Smooth muscle cell (in vitro differentiated cells): Measurements from ENCODE around the gene CRYGD. TPM values are rescaled to one million over a fixed set of nuclear protein-coding genes. Genes with fewer than 3 reads are reported as not detected.
"Not testable (repeated sequence)": the region's sequence is repeated elsewhere in the genome, so short reads cannot be mapped to it uniquely, and the experiment has no call there.

ENCODE experiments used
- DNase-seq: peaks from one replicate; lab custom pipeline; 2025; ENCODE audit not compliant: unreplicated experiment; lab: John Stamatoyannopoulos, UW
- H2AFZ ChIP-seq: fragments of 200-600 bp; sonication (generic); 2 replicates; pipeline ENCODE4 v1.6.0; 2016; ENCODE audit warnings: antibody characterized with exemption, low read depth, mild to moderate bottlenecking
- H3F3A ChIP-seq: fragments of 200-600 bp; sonication (generic); 2 replicates; pipeline ENCODE4 v1.6.0; 2017; ENCODE audit warnings: antibody characterized with exemption, low read depth
- H3K27ac ChIP-seq: fragments of 200-600 bp; sonication (generic); 2 replicates; pipeline ENCODE4 v1.5.1; 2016; ENCODE audit warnings: low read depth, mild to moderate bottlenecking
- H3K27me3 ChIP-seq: fragments of 200-600 bp; sonication (generic); 2 replicates; pipeline ENCODE4 v1.6.1; 2016; ENCODE audit warnings: low read depth, mild to moderate bottlenecking
- H3K36me3 ChIP-seq: fragments of 200-600 bp; sonication (generic); 2 replicates; pipeline ENCODE4 v1.5.1; 2016; ENCODE audit warnings: low read depth
- H3K4me1 ChIP-seq: fragments of 200-600 bp; sonication (generic); 2 replicates; pipeline ENCODE4 v1.5.1; 2016; ENCODE audit warnings: low read depth
- H3K4me2 ChIP-seq: fragments of 200-600 bp; sonication (generic); 2 replicates; pipeline ENCODE4 v1.6.0; 2016; ENCODE audit warnings: mild to moderate bottlenecking
- H3K4me3 ChIP-seq: fragments of 200-600 bp; sonication (generic); 2 replicates; pipeline ENCODE4 v1.5.1; 2016; ENCODE audit warnings: mild to moderate bottlenecking
- H3K79me2 ChIP-seq: fragments of 200-600 bp; sonication (generic); 2 replicates; pipeline ENCODE4 v1.6.0; 2016; ENCODE audit warnings: low read depth, mild to moderate bottlenecking
- H3K9ac ChIP-seq: fragments of 200-600 bp; sonication (generic); 2 replicates; pipeline ENCODE4 v1.6.0; 2016; ENCODE audit warnings: low read depth
- H3K9me3 ChIP-seq: fragments of 200-600 bp; sonication (generic); replicated peaks from 2 replicates; pipeline ENCODE4 v1.5.1; 2016; ENCODE audit warnings: low read depth
- H4K20me1 ChIP-seq: fragments of 200-600 bp; sonication (generic); 2 replicates; pipeline ENCODE4 v1.6.0; 2016; ENCODE audit warnings: low read depth
- WGBS: methylation state at CpG from one replicate; pipeline ENCODE4 v1.1.7; 2016; ENCODE audit warnings: low lambda C conversion rate; 5-methylcytosine and 5-hydroxymethylcytosine counted together
- polyA plus RNA-seq: library from polyadenylated mRNA; unstranded; fragments of >200 nt; fragmentation: Nextera tagmentation; extraction: Ambion mirVana; gene quantifications from 2 replicates; pipeline ENCODE4 v1.2.1, GENCODE V29; 2016
- total RNA-seq: library from RNA; depleted of rRNA; stranded (reverse); fragments of >200 nt; gene quantifications from 2 replicates; pipeline ENCODE4 v1.2.3, GENCODE V29; 2014
- TF ChIP-seq, protein P1 (sequence below): fragments of 200-600 bp; sonication (generic); IDR thresholded peaks from 2 replicates; pipeline ENCODE4 v1.5.1; 2017; ENCODE audit warnings: borderline replicate concordance, mild to moderate bottlenecking, antibody characterized with exemption; ENCODE audit not compliant: insufficient read depth, poor library complexity, severe bottlenecking

The CRYGD gene
- total and polyA plus RNA-seq, 2 experiments from 2014 or later: not detected

DNA sequence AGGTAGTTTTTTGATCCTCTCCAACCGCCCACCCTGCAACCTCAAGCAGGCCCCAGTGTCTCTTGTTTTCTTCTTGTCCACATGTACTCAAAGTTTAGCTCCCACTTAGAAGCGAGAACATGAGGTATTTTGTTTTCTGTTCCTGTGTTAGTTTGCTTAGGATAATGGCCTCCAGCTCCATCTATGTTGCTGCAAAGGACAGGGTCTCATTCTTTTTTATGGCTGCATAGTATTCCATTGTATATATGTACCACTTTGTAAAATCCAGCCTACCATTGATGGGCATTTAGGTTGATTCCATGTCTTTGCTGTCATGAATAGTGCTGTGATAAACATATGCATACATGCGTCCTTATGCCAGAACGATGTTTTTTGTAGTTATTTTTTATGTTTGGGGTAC, 2.8 kb upstream of the CRYGD start:
- Histone ChIP-seq H3K27ac (no peak overlapping the region), H2AFZ (no peak overlapping the region), H3K79me2 (no peaks in the 10 kb centered on the region), H3K36me3 (no peaks in the 10 kb centered on the region), H3K9ac (no peak overlapping the region), H3K27me3 (no peaks in the 10 kb centered on the region), H3K9me3 (no peaks in the 10 kb centered on the region), H3K4me3 (no peak overlapping the region), H3K4me1 (no peaks in the 10 kb centered on the region), H4K20me1 (no peaks in the 10 kb centered on the region), H3F3A (peaks cover 4% of the 10 kb centered on the region), H3K4me2 (no peak overlapping the region)
- no peak for DNase-seq
- TF ChIP-seq, protein P1, sequence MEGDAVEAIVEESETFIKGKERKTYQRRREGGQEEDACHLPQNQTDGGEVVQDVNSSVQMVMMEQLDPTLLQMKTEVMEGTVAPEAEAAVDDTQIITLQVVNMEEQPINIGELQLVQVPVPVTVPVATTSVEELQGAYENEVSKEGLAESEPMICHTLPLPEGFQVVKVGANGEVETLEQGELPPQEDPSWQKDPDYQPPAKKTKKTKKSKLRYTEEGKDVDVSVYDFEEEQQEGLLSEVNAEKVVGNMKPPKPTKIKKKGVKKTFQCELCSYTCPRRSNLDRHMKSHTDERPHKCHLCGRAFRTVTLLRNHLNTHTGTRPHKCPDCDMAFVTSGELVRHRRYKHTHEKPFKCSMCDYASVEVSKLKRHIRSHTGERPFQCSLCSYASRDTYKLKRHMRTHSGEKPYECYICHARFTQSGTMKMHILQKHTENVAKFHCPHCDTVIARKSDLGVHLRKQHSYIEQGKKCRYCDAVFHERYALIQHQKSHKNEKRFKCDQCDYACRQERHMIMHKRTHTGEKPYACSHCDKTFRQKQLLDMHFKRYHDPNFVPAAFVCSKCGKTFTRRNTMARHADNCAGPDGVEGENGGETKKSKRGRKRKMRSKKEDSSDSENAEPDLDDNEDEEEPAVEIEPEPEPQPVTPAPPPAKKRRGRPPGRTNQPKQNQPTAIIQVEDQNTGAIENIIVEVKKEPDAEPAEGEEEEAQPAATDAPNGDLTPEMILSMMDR: no peak
- WGBS: 97% methylated on average over 4 of the region's 4 CpGs

DNA sequence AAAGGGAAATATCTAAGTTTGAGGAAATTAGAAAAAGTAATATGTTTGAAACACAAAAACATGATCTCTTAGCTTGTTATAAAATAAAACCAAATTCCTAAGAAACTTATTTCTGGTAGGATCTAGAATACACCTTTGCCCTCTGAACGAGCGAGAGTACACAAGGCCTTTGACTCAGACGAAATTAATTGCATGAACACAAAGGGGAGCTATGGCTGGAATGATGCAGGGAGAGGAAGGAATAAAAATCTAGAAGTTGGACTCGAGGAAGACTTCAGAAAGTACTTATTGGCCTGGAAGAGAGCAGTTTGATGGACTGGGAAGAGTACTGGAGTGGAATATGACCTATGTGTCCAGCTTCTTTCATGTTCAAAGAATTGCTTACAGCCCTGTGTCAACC, 927 bp upstream of the CRYGD start:
- no peak overlapping the region for H2AFZ ChIP-seq
- H3K9me3 ChIP-seq: no peaks in the 10 kb centered on the region
- no peaks in the 10 kb centered on the region for H3K27me3 ChIP-seq
- H4K20me1 ChIP-seq: no peaks in the 10 kb centered on the region
- H3K4me3 ChIP-seq: no peak overlapping the region
- no peaks in the 10 kb centered on the region for H3K4me1 ChIP-seq
- TF ChIP-seq, protein P1: no peak
- no peaks in the 10 kb centered on the region for H3K79me2 ChIP-seq
- H3K36me3 ChIP-seq: no peaks in the 10 kb centered on the region
- H3K4me2 ChIP-seq: no peak overlapping the region
- 83% methylated on average over 4 of the region's 4 CpGs for WGBS
- no peaks in the 10 kb centered on the region for H3F3A ChIP-seq
- H3K9ac ChIP-seq: no peak overlapping the region
- no peak overlapping the region for H3K27ac ChIP-seq
- DNase-seq: no peak

DNA sequence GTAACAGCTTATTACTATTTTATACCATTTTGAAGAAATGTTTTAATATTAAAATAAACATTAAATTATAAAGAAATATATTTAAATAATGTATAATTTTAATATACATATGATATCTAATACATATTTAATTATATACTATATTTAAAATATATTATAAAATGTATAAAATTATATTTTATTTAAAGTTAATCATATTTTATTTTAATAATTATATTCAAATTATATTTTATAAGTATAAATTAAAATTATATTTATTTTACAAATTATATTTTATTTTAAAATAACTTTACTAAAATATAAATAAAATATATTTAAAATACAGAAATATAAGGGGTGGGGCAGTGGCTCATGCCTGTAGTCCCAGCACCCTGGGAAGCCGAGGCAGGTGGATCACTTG, 2.1 kb downstream of the CRYGD start:
- Histone ChIP-seq H3K27ac (no peak overlapping the region), H3K4me1 (no peaks in the 10 kb centered on the region), H3K4me2 (no peak overlapping the region), H3F3A (no peaks in the 10 kb centered on the region), H3K36me3 (no peaks in the 10 kb centered on the region), H3K27me3 (no peaks in the 10 kb centered on the region), H3K4me3 (no peak overlapping the region), H3K9me3 (no peaks in the 10 kb centered on the region), H3K79me2 (no peaks in the 10 kb centered on the region), H4K20me1 (no peaks in the 10 kb centered on the region), H2AFZ (no peak overlapping the region), H3K9ac (no peak overlapping the region)
- TF ChIP-seq, protein P1: no peak
- 92% methylated on average over 1 of the region's 1 CpG for WGBS
- no peak for DNase-seq

DNA sequence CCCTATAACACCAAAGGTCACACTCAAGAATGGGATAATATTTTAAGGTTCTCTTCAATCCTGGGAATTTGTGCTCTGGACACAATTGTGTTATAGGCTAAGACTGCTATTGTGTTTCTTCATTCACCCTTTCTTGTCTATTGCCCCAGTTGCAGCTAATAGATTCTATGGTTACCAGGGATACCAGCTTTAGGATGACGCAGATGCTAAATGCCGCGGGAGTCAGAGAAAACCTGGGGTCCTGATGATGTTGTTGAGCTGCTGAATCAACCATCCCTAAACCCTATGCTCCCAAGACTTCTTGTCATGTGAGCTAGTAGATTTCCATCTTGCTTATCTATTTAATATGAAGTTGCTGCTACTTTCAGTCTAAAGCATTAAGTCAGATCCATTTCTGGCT, 5.4 kb downstream of the CRYGD start:
- Histone ChIP-seq H3K4me3 (no peak overlapping the region), H3K4me1 (no peaks in the 10 kb centered on the region), H2AFZ (no peak overlapping the region), H3K27ac (no peak overlapping the region), H4K20me1 (no peaks in the 10 kb centered on the region), H3K27me3 (no peaks in the 10 kb centered on the region), H3F3A (no peaks in the 10 kb centered on the region), H3K79me2 (no peaks in the 10 kb centered on the region), H3K9ac (no peak overlapping the region), H3K4me2 (no peak overlapping the region), H3K36me3 (no peaks in the 10 kb centered on the region), H3K9me3 (no peaks in the 10 kb centered on the region)
- no peak for DNase-seq
- WGBS: 93% methylated on average over 3 of the region's 3 CpGs
- TF ChIP-seq, protein P1: no peak

DNA sequence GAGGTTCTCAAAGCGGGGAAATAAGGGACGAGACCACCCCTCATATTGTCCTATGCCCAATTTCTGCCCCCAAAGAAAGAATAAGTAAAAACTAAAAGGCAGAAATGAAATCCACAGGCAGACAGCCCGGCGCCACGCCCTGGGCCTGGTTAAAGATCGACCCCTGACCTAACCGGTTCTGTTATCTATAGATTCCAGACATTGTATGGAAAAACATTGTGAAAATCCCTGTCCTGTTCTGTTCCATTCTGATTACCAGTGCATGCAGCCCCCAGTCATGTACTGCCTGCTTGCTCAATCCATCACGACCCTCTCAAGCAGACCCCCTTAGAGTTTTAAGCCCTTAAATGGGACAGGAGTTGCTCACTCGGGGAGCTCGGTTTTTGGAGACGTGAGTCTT, 6.9 kb downstream of the CRYGD start:
- H3K4me3 ChIP-seq, H3K4me2 ChIP-seq, H2AFZ ChIP-seq, H3K4me1 ChIP-seq, H4K20me1 ChIP-seq, H3F3A ChIP-seq, H3K27ac ChIP-seq, DNase-seq, H3K9ac ChIP-seq, H3K9me3 ChIP-seq, H3K79me2 ChIP-seq, H3K36me3 ChIP-seq, H3K27me3 ChIP-seq: not testable (repeated sequence)
- 91% methylated on average over 11 of the region's 11 CpGs for WGBS
